GM12878 (cell line): ENCODE data around the gene ISL2. TPM values are rescaled to one million over a fixed set of nuclear protein-coding genes. Genes with fewer than 3 reads are reported as not detected.

Experiments used
- ATAC-seq: fragments of 200-7000 bp; cut with Tn5 transposase; 3 replicates; pipeline ENCODE4 v1.9.1; 2020; ENCODE audit warnings: mild to moderate bottlenecking, moderate library complexity
- BruUV-seq: library from RNA; stranded (reverse); fragments of 400-500 nt; replicated peaks from 2 replicates; lab custom pipeline; 2021; lab: Mats Ljungman, UMichigan
- CTCF ChIA-PET: fragments of 300-600 bp; sonication (Branson Sonifier 250); formaldehyde crosslinking; extraction: SDS; loops from one replicate; lab custom pipeline; 2021; ENCODE audit warnings: inconsistent platforms; lab: Yijun Ruan, JAX
- POLR2A ChIA-PET: fragments of 350-600 bp; formaldehyde crosslinking; extraction: SDS; loops from one replicate; lab custom pipeline; 2021; ENCODE audit warnings: inconsistent platforms; lab: Charles Lee
- RAD21 ChIA-PET: fragments of 300-600 bp; sonication (Branson Sonifier 250); formaldehyde crosslinking; loops from one replicate; lab custom pipeline; 2023; ENCODE audit warnings: antibody characterized with exemption; ENCODE audit not compliant: unreplicated experiment; lab: Charles Lee
- SMC1A ChIA-PET: fragments of 300-600 bp; sonication (Branson Sonifier 250); formaldehyde crosslinking; loops from one replicate; lab custom pipeline; 2023; ENCODE audit not compliant: unreplicated experiment, uncharacterized antibody; lab: Charles Lee
- DNase-seq: peaks from one replicate; pipeline ENCODE4 v3.0.0-alpha.2; 2011; ENCODE audit warnings: low read depth, low spot score
- FAIRE-seq: peaks from 3 replicates; lab custom pipeline; 2011; peaks lifted over from hg19 to GRCh38; lab: Jason Lieb, UNC
- H2AFZ ChIP-seq: 2 replicates; pipeline ENCODE4 v1.6.0; 2011; ENCODE audit warnings: low read depth, low read length, control low read depth; ENCODE audit not compliant: control insufficient read depth
- H3K27ac ChIP-seq: 2 replicates; pipeline ENCODE4 v1.5.1; 2011; ENCODE audit warnings: control low read depth; ENCODE audit not compliant: control insufficient read depth, insufficient read depth
- H3K27me3 ChIP-seq, 2 experiments: replicated peaks in 1 of 2; 2 replicates each; pipeline versions ENCODE4 v1.6.0 to v1.6.1; 2011; ENCODE audit warnings: low read length in 1 of 2; ENCODE audit not compliant: control insufficient read depth in 2 of 2, insufficient read depth in 2 of 2
- H3K36me3 ChIP-seq, 2 experiments: 2 replicates each; pipeline ENCODE4 v1.5.1; 2011; ENCODE audit warnings: low read length in 1 of 2; ENCODE audit not compliant: control insufficient read depth in 2 of 2, insufficient read depth in 2 of 2
- H3K4me1 ChIP-seq: 2 replicates; pipeline ENCODE4 v1.6.1; 2011; ENCODE audit warnings: mild to moderate bottlenecking, low read length, moderate library complexity, mixed read lengths; ENCODE audit not compliant: control insufficient read depth, insufficient read depth
- H3K4me2 ChIP-seq: 2 replicates; pipeline ENCODE4 v1.6.0; 2011; ENCODE audit warnings: control low read depth; ENCODE audit not compliant: control insufficient read depth, insufficient read depth
- H3K4me3 ChIP-seq: fragments of 200-600 bp; sonication (generic); 2 replicates; pipeline ENCODE4 v1.5.1; 2016
- H3K79me2 ChIP-seq: 2 replicates; pipeline ENCODE4 v1.6.0; 2011; ENCODE audit warnings: low read length; ENCODE audit not compliant: control insufficient read depth, insufficient read depth
- H3K9ac ChIP-seq: 2 replicates; pipeline ENCODE4 v1.8.0; 2011; ENCODE audit warnings: low read length, control low read depth, mixed read lengths; ENCODE audit not compliant: control insufficient read depth, insufficient read depth
- H3K9me3 ChIP-seq: replicated peaks from 3 replicates; pipeline ENCODE4 v1.5.1; 2011; ENCODE audit warnings: mild to moderate bottlenecking, low read length; ENCODE audit not compliant: control insufficient read depth, insufficient read depth
- H4K20me1 ChIP-seq: 2 replicates; pipeline ENCODE4 v1.6.0; 2011; ENCODE audit not compliant: control insufficient read depth, insufficient read depth
- CEBPZ ChIP-seq: fragments of 150-350 bp; IDR thresholded peaks from 2 replicates; pipeline ENCODE4 v1.6.1; 2016; ENCODE audit warnings: low read depth, low read length
- CUX1 ChIP-seq: IDR thresholded peaks from 2 replicates; pipeline ENCODE4 v1.6.1; 2012; ENCODE audit warnings: improper control_type of control experiment, low read depth, low read length; ENCODE audit not compliant: insufficient replicate concordance
- FOXK2 ChIP-seq: fragments of 450-650 bp; IDR thresholded peaks from 2 replicates; pipeline ENCODE4 v1.6.1; 2017; ENCODE audit warnings: mild to moderate bottlenecking, moderate library complexity
- GABPA ChIP-seq: IDR thresholded peaks from 2 replicates; pipeline ENCODE4 v1.6.1; 2014; ENCODE audit warnings: antibody characterized with exemption, low read depth, mild to moderate bottlenecking, inconsistent platforms
- NBN ChIP-seq: fragments of 450-650 bp; IDR thresholded peaks from 2 replicates; pipeline ENCODE4 v1.6.1; 2016
- NR2C2 ChIP-seq: IDR thresholded peaks from 2 replicates; pipeline ENCODE4 v1.6.1; 2011; ENCODE audit warnings: borderline replicate concordance, low read depth; ENCODE audit not compliant: control insufficient read depth, insufficient read length
- WGBS: methylation state at CpG from one replicate; pipeline ENCODE4 v1.1.6; 2016; ENCODE audit warnings: low lambda C conversion rate; ENCODE audit not compliant: insufficient replicate concordance, insufficient coverage; ENCODE audit errors: missing lambda C conversion rate; 5-methylcytosine and 5-hydroxymethylcytosine counted together
- in situ Hi-C: fragments of 300-500 bp; cut with MboI; formaldehyde crosslinking; loops from 9 replicates; pipeline ENCODE4 v1.14.3; 2018; ENCODE audit warnings: mixed read lengths
- intact Hi-C: fragments of 100-400 bp; cut with micrococcal nuclease; formaldehyde crosslinking; loops from one replicate; pipeline ENCODE4 v1.14.2; 2022; ENCODE audit not compliant: unreplicated experiment
- polyA plus RNA-seq, 11 experiments: library from polyadenylated mRNA; depleted of rRNA in 4 of 11; unstranded in 6 of 11; stranded (reverse) in 5 of 11; fragments of >200 nt; fragmentation: Nextera tagmentation in 4 of 11; fragmentation: Illumina TruSeq in 1 of 11; extraction: Ambion mirVana in 4 of 11; extraction: Trizol in 1 of 11; gene quantifications; 1 replicate in 1 of 11; 2 replicates in 10 of 11; pipeline versions ENCODE4 v1.2.1 to v1.2.3, GENCODE V29; 2011 to 2016; ENCODE audit warnings: inconsistent platforms in 2 of 11, missing spikeins in 2 of 11, low read depth in 1 of 11
- total RNA-seq, 4 experiments: library from RNA; depleted of rRNA in 3 of 4; stranded (reverse); fragments of >200 nt in 3 of 4; fragmentation: Illumina TruSeq in 1 of 4; extraction: Trizol in 1 of 4; gene quantifications; 2 replicates each; pipeline versions ENCODE4 v1.2.1 to v1.2.3, GENCODE V29; 2013 to 2021

The ISL2 gene
- total and polyA plus RNA-seq, 10 of the 15 experiments (the other 5 are each of a cell fraction or from before 2014, with no cell fraction given): 0.05 to 0.26 (median 0.08) TPM; not detected in 7

GRCh38 chr15:76332796-76333195, 3.8 kb upstream of the ISL2 start:
- Histone ChIP-seq H3K4me3 (no peak overlapping the region), H3K9ac (no peak overlapping the region), H3K27ac (no peak overlapping the region), H3K36me3 (no peaks in the 10 kb centered on the region), H2AFZ (no peak overlapping the region), H3K27me3 (peaks cover 0 to 8% of the 10 kb centered on the region in 2 experiments; a peak in 2 of 4 replicates), H4K20me1 (no peaks in the 10 kb centered on the region), H3K4me2 (no peak overlapping the region), H3K9me3 (no peaks in the 10 kb centered on the region), H3K79me2 (no peaks in the 10 kb centered on the region)
- ChIA-PET SMC1A (interaction anchor here (0.9 to 1.9 kb wide), 2 partner anchors 48 to 97 kb away, joined by 3 to 5 read pairs; no protein-coding TSS in a partner anchor), POLR2A (no interaction called here), CTCF (interaction anchor here (1.0 to 3.0 kb wide), 6 partner anchors 8 to 147 kb away, joined by 3 to 21 read pairs (median 7); no protein-coding TSS in a partner anchor), RAD21 (no interaction called here)
- DNase-seq: no peak
- ATAC-seq: no peak
- intact Hi-C loops: loop anchor here (5.0 kb wide), 1 partner anchor 95 kb away; no protein-coding TSS in a partner anchor
- no peak for FAIRE-seq
- 40% methylated on average over 1 of the region's 1 CpG for WGBS
- no TSS peak for BruUV-seq
- TF ChIP-seq NBN (no peak), FOXK2 (no peak), CEBPZ (no peak), NR2C2 (no peak), CUX1 (no peak), GABPA (no peak)
- TF ChIP-seq, all 136 proteins: peak for 0
- peaks cover 7% of the 10 kb centered on the region; the same call in 1 of the 2 replicates for H3K4me1 ChIP-seq
- in situ Hi-C loops: no loop called here
